Prostate gland (tissue), 2 donors: ENCODE data around the gene CCDC146.

ENCODE experiments used
- POLR2A ChIP-seq: fragments of 450-650 bp; IDR thresholded peaks from one replicate; pipeline ENCODE4 v1.6.1; 2016; ENCODE audit warnings: antibody characterized with exemption, mild to moderate bottlenecking
- TF ChIP-seq, protein P1 (sequence below), 4 experiments: fragments of 200-600 bp in 2 of 4; fragments of 450-650 bp in 2 of 4; sonication (generic) in 2 of 4; IDR thresholded peaks; 1 replicate in 3 of 4; 2 replicates in 1 of 4; pipeline ENCODE4 v1.5.1; 2016 to 2019; ENCODE audit warnings: antibody characterized with exemption in 4 of 4, mild to moderate bottlenecking in 2 of 4, moderate library complexity in 2 of 4

DNA sequence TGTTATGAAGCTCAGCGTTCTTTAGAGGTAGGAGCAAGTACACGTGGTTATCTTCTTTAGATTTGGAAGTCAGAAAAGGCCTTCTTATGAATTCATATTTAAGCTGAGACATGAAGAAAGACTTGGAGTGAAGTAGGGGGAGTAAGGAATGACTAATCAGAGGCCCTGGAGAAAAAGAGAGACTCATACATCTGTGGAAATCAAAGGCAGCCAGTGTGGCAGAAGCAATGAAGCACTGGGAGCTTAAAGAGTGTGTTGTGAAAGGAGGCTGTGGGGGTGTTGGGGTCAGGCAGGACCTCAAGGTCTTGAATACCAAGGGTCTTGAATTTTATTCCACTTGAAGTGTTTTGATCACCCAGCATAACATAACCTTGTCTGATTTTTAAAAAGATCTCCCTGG, 112.9 kb downstream of the CCDC146 start:
- TF ChIP-seq, protein P1, sequence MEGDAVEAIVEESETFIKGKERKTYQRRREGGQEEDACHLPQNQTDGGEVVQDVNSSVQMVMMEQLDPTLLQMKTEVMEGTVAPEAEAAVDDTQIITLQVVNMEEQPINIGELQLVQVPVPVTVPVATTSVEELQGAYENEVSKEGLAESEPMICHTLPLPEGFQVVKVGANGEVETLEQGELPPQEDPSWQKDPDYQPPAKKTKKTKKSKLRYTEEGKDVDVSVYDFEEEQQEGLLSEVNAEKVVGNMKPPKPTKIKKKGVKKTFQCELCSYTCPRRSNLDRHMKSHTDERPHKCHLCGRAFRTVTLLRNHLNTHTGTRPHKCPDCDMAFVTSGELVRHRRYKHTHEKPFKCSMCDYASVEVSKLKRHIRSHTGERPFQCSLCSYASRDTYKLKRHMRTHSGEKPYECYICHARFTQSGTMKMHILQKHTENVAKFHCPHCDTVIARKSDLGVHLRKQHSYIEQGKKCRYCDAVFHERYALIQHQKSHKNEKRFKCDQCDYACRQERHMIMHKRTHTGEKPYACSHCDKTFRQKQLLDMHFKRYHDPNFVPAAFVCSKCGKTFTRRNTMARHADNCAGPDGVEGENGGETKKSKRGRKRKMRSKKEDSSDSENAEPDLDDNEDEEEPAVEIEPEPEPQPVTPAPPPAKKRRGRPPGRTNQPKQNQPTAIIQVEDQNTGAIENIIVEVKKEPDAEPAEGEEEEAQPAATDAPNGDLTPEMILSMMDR (IDR thresholded peaks at IDR 0.05), result no peak
- no peak for TF ChIP-seq POLR2A
